GM18526 (cell line): Measurements from ENCODE around the gene RPS21.

ENCODE experiments used
- POLR2A ChIP-seq: IDR thresholded peaks from 3 replicates; pipeline ENCODE4 v1.6.1; 2011; ENCODE audit not compliant: insufficient read length; ENCODE audit errors: extremely low read depth

RPS21 gene

GRCh38 chr20:62425281-62426058, 38.6 kb downstream of the RPS21 start:
- TF ChIP-seq POLR2A = no peak

- TF ChIP-seq POLR2A = no peak
These were observed 39.8 kb downstream of the RPS21 start for GRCh38 chr20:62426699-62427131.

GRCh38 chr20:62427172-62428001, 40.5 kb downstream of the RPS21 start, which contains the start of gene RBBP8NL:
TSS of gene RBBP8NL (minus strand) at chr20:62427539. CDS start at chr20:62419647, 7,892 bp downstream.
- TF ChIP-seq POLR2A = no peak

GRCh38 chr20:62428002-62428372, 41.1 kb downstream of the RPS21 start:
- TF ChIP-seq POLR2A = no peak

GRCh38 chr20:62428396-62429295, 41.7 kb downstream of the RPS21 start:
- TF ChIP-seq POLR2A = no peak

GRCh38 chr20:62429455-62430310, 42.8 kb downstream of the RPS21 start:
- no peak for TF ChIP-seq POLR2A

- TF ChIP-seq POLR2A = no peak
These were observed 43.5 kb downstream of the RPS21 start for GRCh38 chr20:62430311-62430853.

GRCh38 chr20:62430866-62431447, 44.1 kb downstream of the RPS21 start:
- TF ChIP-seq POLR2A = no peak

GRCh38 chr20:62433658-62434497, 47.0 kb downstream of the RPS21 start:
- TF ChIP-seq POLR2A = no peak

GRCh38 chr20:62436692-62437091, 49.8 kb downstream of the RPS21 start:
- no peak for TF ChIP-seq POLR2A

GRCh38 chr20:62437496-62437895, 50.6 kb downstream of the RPS21 start:
- no peak for TF ChIP-seq POLR2A

GRCh38 chr20:62437927-62438326, 51.0 kb downstream of the RPS21 start:
- no peak for TF ChIP-seq POLR2A
